IMR-90 (cell line): ENCODE data around the gene AMER2. TPM values are rescaled to one million over a fixed set of nuclear protein-coding genes. Genes with fewer than 3 reads are reported as not detected.

Experiments used
- ATAC-seq: fragments of 200-7000 bp; cut with Tn5 transposase; 2 replicates; pipeline ENCODE4 v1.9.1; 2020; ENCODE audit warnings: low read depth, mild to moderate bottlenecking, moderate library complexity
- BruUV-seq: library from RNA; stranded (reverse); fragments of 400-500 nt; replicated peaks from 2 replicates; lab custom pipeline; 2021; lab: Mats Ljungman, UMichigan
- CTCF ChIA-PET: fragments of 300-600 bp; formaldehyde crosslinking; extraction: SDS; loops from one replicate; lab custom pipeline; 2021; ENCODE audit warnings: antibody characterized with exemption; lab: Yijun Ruan, JAX
- POLR2A ChIA-PET: fragments of 300-600 bp; sonication (Branson Sonifier 250); formaldehyde crosslinking; loops from one replicate; lab custom pipeline; 2022; ENCODE audit warnings: antibody characterized with exemption; ENCODE audit not compliant: unreplicated experiment; lab: Charles Lee
- DNase-seq: peaks from one replicate; pipeline ENCODE4 v3.0.0; 2013
- H2AFZ ChIP-seq: replicated peaks from 2 replicates; pipeline ENCODE3; 2013; ENCODE audit warnings: low read length, mild to moderate bottlenecking; ENCODE audit not compliant: poor library complexity
- H2AK5ac ChIP-seq: 2 replicates; pipeline ENCODE4 v1.6.1; 2013; ENCODE audit warnings: low read depth, low read length, inconsistent platforms
- H2AK9ac ChIP-seq: replicated peaks from 2 replicates; pipeline ENCODE3; 2013; ENCODE audit warnings: mild to moderate bottlenecking, low read depth, low read length, moderate library complexity; ENCODE audit not compliant: poor library complexity
- H2BK120ac ChIP-seq: 2 replicates; pipeline ENCODE4 v1.6.1; 2013; ENCODE audit warnings: low read depth, low read length, inconsistent platforms
- H2BK15ac ChIP-seq: 3 replicates; pipeline ENCODE4 v1.6.1; 2013; ENCODE audit warnings: low read depth, low read length, inconsistent platforms
- H2BK20ac ChIP-seq: 2 replicates; pipeline ENCODE4 v1.6.1; 2013; ENCODE audit warnings: low read depth, mild to moderate bottlenecking, inconsistent platforms, low read length, moderate library complexity
- H2BK5ac ChIP-seq: 2 replicates; pipeline ENCODE4 v1.6.1; 2013; ENCODE audit warnings: mild to moderate bottlenecking, low read depth, low read length, inconsistent platforms; ENCODE audit not compliant: poor library complexity, severe bottlenecking
- H3K14ac ChIP-seq: replicated peaks from 2 replicates; pipeline ENCODE4 v1.6.1; 2013; ENCODE audit warnings: low read depth, low read length, inconsistent platforms
- H3K18ac ChIP-seq: 2 replicates; pipeline ENCODE4 v1.6.1; 2013; ENCODE audit warnings: low read depth, low read length, control low read depth
- H3K23ac ChIP-seq: 2 replicates; pipeline ENCODE4 v1.6.1; 2013; ENCODE audit warnings: low read depth, low read length, inconsistent platforms
- H3K27ac ChIP-seq: 2 replicates; pipeline ENCODE4 v1.5.1; 2013; ENCODE audit warnings: mild to moderate bottlenecking, control low read depth, low read length; ENCODE audit not compliant: insufficient read depth
- H3K27me3 ChIP-seq: 2 replicates; pipeline ENCODE4 v1.6.1; 2013; ENCODE audit warnings: low read length; ENCODE audit not compliant: control insufficient read depth, insufficient read depth
- H3K36me3 ChIP-seq: 2 replicates; pipeline ENCODE4 v1.6.1; 2013; ENCODE audit warnings: low read length, mixed read lengths; ENCODE audit not compliant: control insufficient read depth, insufficient read depth
- H3K4ac ChIP-seq: 2 replicates; pipeline ENCODE4 v1.6.1; 2013; ENCODE audit warnings: low read depth, low read length, inconsistent platforms
- H3K4me1 ChIP-seq: 2 replicates; pipeline ENCODE4 v1.6.1; 2013; ENCODE audit warnings: low read length, mixed read lengths; ENCODE audit not compliant: control insufficient read depth, insufficient read depth
- H3K4me2 ChIP-seq: 2 replicates; pipeline ENCODE4 v1.6.1; 2013; ENCODE audit warnings: low read depth, mild to moderate bottlenecking, control low read depth, low read length, moderate library complexity
- H3K4me3 ChIP-seq: 2 replicates; pipeline ENCODE4 v1.5.1; 2013; ENCODE audit warnings: low read depth, mild to moderate bottlenecking, control low read depth, low read length, moderate library complexity; ENCODE audit not compliant: insufficient read depth
- H3K56ac ChIP-seq: 2 replicates; pipeline ENCODE4 v1.6.1; 2013; ENCODE audit warnings: low read length, inconsistent platforms; ENCODE audit not compliant: insufficient read depth; ENCODE audit errors: extremely low read depth
- H3K79me1 ChIP-seq, 2 experiments: 2 replicates each; pipeline ENCODE4 v1.6.1; 2013; ENCODE audit warnings: low read length in 2 of 2, inconsistent platforms in 1 of 2, low read depth in 1 of 2
- H3K9ac ChIP-seq: 2 replicates; pipeline ENCODE4 v1.6.1; 2013; ENCODE audit warnings: low read depth, low read length, control low read depth
- H3K9me1 ChIP-seq: 2 replicates; pipeline ENCODE4 v1.6.1; 2013; ENCODE audit warnings: low read length, inconsistent platforms; ENCODE audit not compliant: insufficient read depth
- H3K9me3 ChIP-seq: 2 replicates; pipeline ENCODE4 v1.6.1; 2013; ENCODE audit warnings: low read length; ENCODE audit not compliant: control insufficient read depth, insufficient read depth
- H4K20me1 ChIP-seq: 2 replicates; pipeline ENCODE4 v1.6.1; 2013; ENCODE audit warnings: low read length, inconsistent platforms; ENCODE audit not compliant: insufficient read depth
- H4K5ac ChIP-seq: 2 replicates; pipeline ENCODE4 v1.6.1; 2013; ENCODE audit warnings: mild to moderate bottlenecking, low read depth, low read length, control low read depth
- H4K8ac ChIP-seq, 2 experiments: 2 replicates each; pipeline ENCODE4 v1.6.1; 2013; ENCODE audit warnings: low read depth in 2 of 2, low read length in 2 of 2, control low read depth in 1 of 2, inconsistent platforms in 1 of 2
- H4K91ac ChIP-seq: 2 replicates; pipeline ENCODE4 v1.6.1; 2013; ENCODE audit warnings: low read depth, low read length, inconsistent platforms; ENCODE audit not compliant: insufficient read depth
- FOS ChIP-seq: fragments of 150-350 bp; IDR thresholded peaks from 2 replicates; pipeline ENCODE4 v1.6.1; 2016; ENCODE audit warnings: low read depth, low read length
- RAD21 ChIP-seq: IDR thresholded peaks from 2 replicates; pipeline ENCODE4 v1.6.1; 2012; ENCODE audit warnings: low read length, improper control_type of control experiment
- RFX5 ChIP-seq: IDR thresholded peaks from 2 replicates; pipeline ENCODE4 v1.8.0; 2012; ENCODE audit warnings: low read depth, mild to moderate bottlenecking, low read length, moderate library complexity
- SMC3 ChIP-seq: fragments of 150-350 bp; IDR thresholded peaks from 2 replicates; pipeline ENCODE4 v1.6.1; 2016; ENCODE audit warnings: low read depth, mild to moderate bottlenecking, antibody characterized with exemption, low read length, moderate library complexity
- WGBS, 2 experiments: methylation state at CpG; one replicate each; pipeline versions ENCODE4 v1.1.5 to v1.1.7; 2013; ENCODE audit warnings: missing lambda C conversion rate in 2 of 2; ENCODE audit not compliant: insufficient read length in 1 of 2; ENCODE audit errors: extremely low coverage in 2 of 2; 5-methylcytosine and 5-hydroxymethylcytosine counted together
- dilution Hi-C: fragments of 300-500 bp; cut with HindIII; formaldehyde crosslinking; loops from one replicate; pipeline ENCODE4 v1.14.3; 2018; ENCODE audit warnings: low sequenced_read_pairs; ENCODE audit not compliant: unreplicated experiment
- in situ Hi-C: fragments of 300-500 bp; cut with MboI; formaldehyde crosslinking; loops from 3 replicates; pipeline ENCODE4 v1.14.3; 2019; ENCODE audit warnings: low sequenced_read_pairs, inconsistent platforms, mixed read lengths
- intact Hi-C: fragments of 100-400 bp; cut with micrococcal nuclease; formaldehyde crosslinking; loops from 2 replicates; pipeline ENCODE4 v1.10.0; 2022
- polyA plus RNA-seq, 3 experiments: library from polyadenylated mRNA; depleted of rRNA; stranded (reverse); fragments of >200 nt; gene quantifications; 2 replicates each; pipeline ENCODE4 v1.2.3, GENCODE V29; 2012; ENCODE audit warnings: low replicate concordance in 1 of 3
- total RNA-seq: library from RNA; depleted of rRNA; stranded (reverse); fragments of >200 nt; gene quantifications from 2 replicates; pipeline ENCODE4 v1.2.3, GENCODE V29; 2012
- TF ChIP-seq, protein P1 (sequence below): fragments of 150-350 bp; IDR thresholded peaks from 2 replicates; pipeline ENCODE4 v1.6.1; 2016; ENCODE audit warnings: low read depth, mild to moderate bottlenecking, low read length, moderate library complexity, borderline replicate concordance
- TF ChIP-seq, protein P2 (sequence below): conservative IDR thresholded peaks from 2 replicates; pipeline ENCODE4 v1.5.1; 2012; ENCODE audit warnings: mild to moderate bottlenecking, low read depth, low read length, improper control_type of control experiment

AMER2 gene
- total and polyA plus RNA-seq, 2 of the 4 experiments (the other 2 are of a cell fraction), result not detected

DNA sequence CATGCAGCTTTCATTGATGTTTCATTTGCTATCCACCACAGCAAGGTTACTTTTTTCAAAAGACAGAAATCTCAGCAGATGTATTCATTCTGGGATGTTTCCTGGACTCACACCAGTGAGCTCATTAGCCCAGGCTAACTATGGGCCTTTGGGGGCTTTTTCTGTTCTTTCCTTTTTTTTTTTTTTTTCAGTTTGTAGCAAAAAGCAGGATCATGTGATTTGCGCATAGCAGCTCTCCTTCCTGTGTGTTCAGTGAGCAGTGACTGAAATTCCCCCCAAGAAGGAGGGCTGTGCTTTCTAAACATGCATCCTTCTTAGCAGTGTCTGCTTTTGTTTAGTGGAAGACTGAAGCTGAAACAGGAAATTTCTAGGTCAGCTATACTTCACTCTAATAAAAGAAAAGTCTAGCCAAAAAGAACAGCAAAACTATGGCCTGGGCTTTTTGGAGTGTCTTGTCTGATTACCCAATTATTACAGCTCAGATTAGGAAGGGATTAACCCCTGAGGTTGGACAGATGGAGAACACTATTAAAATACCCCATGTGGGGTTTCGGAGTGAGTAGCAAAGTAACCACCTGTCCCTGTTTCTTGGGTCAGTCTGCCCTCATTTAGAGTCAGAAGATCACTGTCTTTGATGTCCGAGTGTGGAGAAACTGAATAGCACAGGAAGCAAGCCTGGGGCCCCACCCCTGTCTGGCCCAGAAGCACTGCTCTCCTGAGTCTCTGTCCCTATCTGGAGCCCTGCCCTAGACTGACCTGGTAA is 8.9 kb upstream of the AMER2 start:
- no peak overlapping the region for H3K9ac ChIP-seq
- H2BK15ac ChIP-seq, result no peak overlapping the region
- DNase-seq (no peak), ATAC-seq (no peak)
- WGBS, 2 experiments, result no CpG with 5 or more reads among the region's 3 CpGs
- no peak overlapping the region for H3K56ac ChIP-seq
- H3K4me3 ChIP-seq, result no peak overlapping the region
- no TSS peak for BruUV-seq
- H3K79me1 ChIP-seq, result no peaks in the 10 kb centered on the region
- H3K4ac ChIP-seq, result no peak overlapping the region
- intact Hi-C loops (no loop called here), dilution Hi-C loops (no loop called here), in situ Hi-C loops (no loop called here)
- POLR2A ChIA-PET, result no interaction called here
- no peak overlapping the region for H3K27ac ChIP-seq
- H2AFZ ChIP-seq, result no peak overlapping the region
- H3K23ac ChIP-seq, result no peak overlapping the region
- H3K4me2 ChIP-seq, result no peak overlapping the region
- H3K36me3 ChIP-seq, result no peaks in the 10 kb centered on the region
- H2BK5ac ChIP-seq, result no peak overlapping the region
- no peak overlapping the region for H2AK5ac ChIP-seq
- H3K9me3 ChIP-seq, result no peaks in the 10 kb centered on the region
- no peak overlapping the region for H3K18ac ChIP-seq
- CTCF ChIA-PET, result no interaction called here
- H2BK20ac ChIP-seq, result no peak overlapping the region
- H3K9me1 ChIP-seq, result no peaks in the 10 kb centered on the region
- H4K8ac ChIP-seq, result no peak overlapping the region
- peaks cover 10% of the 10 kb centered on the region for H3K27me3 ChIP-seq
- H4K20me1 ChIP-seq, result no peaks in the 10 kb centered on the region
- H4K91ac ChIP-seq, result no peak overlapping the region
- H3K4me1 ChIP-seq, result no peaks in the 10 kb centered on the region
- no peak overlapping the region for H2BK120ac ChIP-seq
- no peak overlapping the region for H3K14ac ChIP-seq
- H4K5ac ChIP-seq, result no peak overlapping the region
- TF ChIP-seq RFX5 (no peak), FOS (no peak), SMC3 (no peak), RAD21 (no peak)
- TF ChIP-seq, protein P1, sequence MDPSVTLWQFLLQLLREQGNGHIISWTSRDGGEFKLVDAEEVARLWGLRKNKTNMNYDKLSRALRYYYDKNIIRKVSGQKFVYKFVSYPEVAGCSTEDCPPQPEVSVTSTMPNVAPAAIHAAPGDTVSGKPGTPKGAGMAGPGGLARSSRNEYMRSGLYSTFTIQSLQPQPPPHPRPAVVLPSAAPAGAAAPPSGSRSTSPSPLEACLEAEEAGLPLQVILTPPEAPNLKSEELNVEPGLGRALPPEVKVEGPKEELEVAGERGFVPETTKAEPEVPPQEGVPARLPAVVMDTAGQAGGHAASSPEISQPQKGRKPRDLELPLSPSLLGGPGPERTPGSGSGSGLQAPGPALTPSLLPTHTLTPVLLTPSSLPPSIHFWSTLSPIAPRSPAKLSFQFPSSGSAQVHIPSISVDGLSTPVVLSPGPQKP, result no peak
- TF ChIP-seq, protein P2, sequence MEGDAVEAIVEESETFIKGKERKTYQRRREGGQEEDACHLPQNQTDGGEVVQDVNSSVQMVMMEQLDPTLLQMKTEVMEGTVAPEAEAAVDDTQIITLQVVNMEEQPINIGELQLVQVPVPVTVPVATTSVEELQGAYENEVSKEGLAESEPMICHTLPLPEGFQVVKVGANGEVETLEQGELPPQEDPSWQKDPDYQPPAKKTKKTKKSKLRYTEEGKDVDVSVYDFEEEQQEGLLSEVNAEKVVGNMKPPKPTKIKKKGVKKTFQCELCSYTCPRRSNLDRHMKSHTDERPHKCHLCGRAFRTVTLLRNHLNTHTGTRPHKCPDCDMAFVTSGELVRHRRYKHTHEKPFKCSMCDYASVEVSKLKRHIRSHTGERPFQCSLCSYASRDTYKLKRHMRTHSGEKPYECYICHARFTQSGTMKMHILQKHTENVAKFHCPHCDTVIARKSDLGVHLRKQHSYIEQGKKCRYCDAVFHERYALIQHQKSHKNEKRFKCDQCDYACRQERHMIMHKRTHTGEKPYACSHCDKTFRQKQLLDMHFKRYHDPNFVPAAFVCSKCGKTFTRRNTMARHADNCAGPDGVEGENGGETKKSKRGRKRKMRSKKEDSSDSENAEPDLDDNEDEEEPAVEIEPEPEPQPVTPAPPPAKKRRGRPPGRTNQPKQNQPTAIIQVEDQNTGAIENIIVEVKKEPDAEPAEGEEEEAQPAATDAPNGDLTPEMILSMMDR, result no peak
- H2AK9ac ChIP-seq, result no peak overlapping the region
